ENCODE data around the gene CAV1. TPM values are rescaled to one million over a fixed set of nuclear protein-coding genes. Genes with fewer than 3 reads are reported as not detected.

CAV1 gene
- total RNA-seq, 1 donor from 2014 or later: 239 TPM

- no peak for DNase-seq (ENCODE audit: low spot score)
These were observed 32.3 kb downstream of the CAV1 start for GRCh38 chr7:116557066-116557585.

- no peak for DNase-seq (ENCODE audit: low spot score)
These were observed 33.1 kb downstream of the CAV1 start for GRCh38 chr7:116557901-116558300.

GRCh38 chr7:116560021-116560970, 35.5 kb downstream of the CAV1 start:
- no peak for DNase-seq (ENCODE audit: low spot score)

GRCh38 chr7:116561697-116562483, 37.1 kb downstream of the CAV1 start:
- no peak for DNase-seq (ENCODE audit: low spot score)

GRCh38 chr7:116562529-116563121, 37.8 kb downstream of the CAV1 start:
- DNase-seq (ENCODE audit: low spot score): no peak

- no peak for DNase-seq (ENCODE audit: low spot score)
These were observed 41.1 kb downstream of the CAV1 start for GRCh38 chr7:116565981-116566380.

GRCh38 chr7:116566666-116567065, 41.8 kb downstream of the CAV1 start:
- DNase-seq (ENCODE audit: low spot score): no peak

GRCh38 chr7:116569737-116570136, 44.9 kb downstream of the CAV1 start:
- no peak for DNase-seq (ENCODE audit: low spot score)

- DNase-seq (ENCODE audit: low spot score): no peak
These were observed 45.5 kb downstream of the CAV1 start for GRCh38 chr7:116570306-116570705.

- no peak for DNase-seq (ENCODE audit: low spot score)
These were observed 46.2 kb downstream of the CAV1 start for GRCh38 chr7:116571037-116571436.

GRCh38 chr7:116571552-116571951, 46.7 kb downstream of the CAV1 start:
- no peak for DNase-seq (ENCODE audit: low spot score)

GRCh38 chr7:116572036-116572435, 47.2 kb downstream of the CAV1 start:
- no peak for DNase-seq (ENCODE audit: low spot score)

- DNase-seq (ENCODE audit: low spot score): no peak
These were observed 48.7 kb downstream of the CAV1 start for GRCh38 chr7:116573541-116573940.

GRCh38 chr7:116574025-116574822, 49.4 kb downstream of the CAV1 start:
- DNase-seq (ENCODE audit: low spot score): peak; percentile 60

GRCh38 chr7:116575853-116576252, 51.0 kb downstream of the CAV1 start:
- DNase-seq (ENCODE audit: low spot score): no peak

- DNase-seq (ENCODE audit: low spot score): no peak
These were observed 51.8 kb downstream of the CAV1 start for GRCh38 chr7:116576350-116577319.

- DNase-seq (ENCODE audit: low spot score): no peak
These were observed 52.6 kb downstream of the CAV1 start for GRCh38 chr7:116577320-116577871.

GRCh38 chr7:116578526-116578925, 53.7 kb downstream of the CAV1 start:
- DNase-seq (ENCODE audit: low spot score): no peak

- no peak for DNase-seq (ENCODE audit: low spot score)
These were observed 54.5 kb downstream of the CAV1 start for GRCh38 chr7:116579322-116579721.

GRCh38 chr7:116579835-116580234, 55.0 kb downstream of the CAV1 start:
- no peak for DNase-seq (ENCODE audit: low spot score)
